Measurements from ENCODE around the gene ERP29.
"Not testable (repeated sequence)": the region's sequence is repeated elsewhere in the genome, so short reads cannot be mapped to it uniquely, and the experiment has no call there.

The ERP29 gene

GRCh38 chr12:112032292-112032691 lies 19.1 kb downstream of the ERP29 start:
- no peak overlapping the region for H3K27ac ChIP-seq
- H3K4me3 ChIP-seq (IDR thresholded peaks at IDR 0.05; ENCODE audit: insufficient read depth, low read depth, low read length), result no peak overlapping the region
- H3K4me2 ChIP-seq, result no peak overlapping the region
- no peaks in the 10 kb centered on the region for H3K27me3 ChIP-seq (ENCODE audit: insufficient read depth, low read depth)
- H3K9ac ChIP-seq, result no peak overlapping the region
- no peak for TF ChIP-seq CTCF (conservative IDR thresholded peaks at IDR 0.05; ENCODE audit: low read depth, low read length)
- peaks cover under 1% of the 10 kb centered on the region; the same call in 1 of the 2 replicates for H3K36me3 ChIP-seq (ENCODE audit: insufficient read depth)
- no peak overlapping the region for H2AFZ ChIP-seq (ENCODE audit: low read depth)
- no peaks in the 10 kb centered on the region for H4K20me1 ChIP-seq (ENCODE audit: insufficient read depth)
- no peaks in the 10 kb centered on the region for H3K79me2 ChIP-seq (ENCODE audit: insufficient read depth, low read depth)
- no peaks in the 10 kb centered on the region for H3K4me1 ChIP-seq (ENCODE audit: low read depth, poor library complexity, severe bottlenecking)

GRCh38 chr12:112035219-112035785 lies 22.1 kb downstream of the ERP29 start:
- no peak overlapping the region for H3K4me2 ChIP-seq
- H2AFZ ChIP-seq (ENCODE audit: low read depth), result no peak overlapping the region
- no peaks in the 10 kb centered on the region for H3K79me2 ChIP-seq (ENCODE audit: insufficient read depth, low read depth)
- no peaks in the 10 kb centered on the region for H3K4me1 ChIP-seq (ENCODE audit: low read depth, poor library complexity, severe bottlenecking)
- H3K27me3 ChIP-seq (ENCODE audit: insufficient read depth, low read depth), result no peaks in the 10 kb centered on the region
- no peak for TF ChIP-seq CTCF (conservative IDR thresholded peaks at IDR 0.05; ENCODE audit: low read depth, low read length)
- H4K20me1 ChIP-seq (ENCODE audit: insufficient read depth), result no peaks in the 10 kb centered on the region
- no peak overlapping the region for H3K27ac ChIP-seq
- H3K36me3 ChIP-seq (ENCODE audit: insufficient read depth), result peaks cover 3% of the 10 kb centered on the region; the same call in 1 of the 2 replicates
- H3K9ac ChIP-seq, result no peak overlapping the region
- H3K4me3 ChIP-seq (IDR thresholded peaks at IDR 0.05; ENCODE audit: insufficient read depth, low read depth, low read length), result no peak overlapping the region

DNA sequence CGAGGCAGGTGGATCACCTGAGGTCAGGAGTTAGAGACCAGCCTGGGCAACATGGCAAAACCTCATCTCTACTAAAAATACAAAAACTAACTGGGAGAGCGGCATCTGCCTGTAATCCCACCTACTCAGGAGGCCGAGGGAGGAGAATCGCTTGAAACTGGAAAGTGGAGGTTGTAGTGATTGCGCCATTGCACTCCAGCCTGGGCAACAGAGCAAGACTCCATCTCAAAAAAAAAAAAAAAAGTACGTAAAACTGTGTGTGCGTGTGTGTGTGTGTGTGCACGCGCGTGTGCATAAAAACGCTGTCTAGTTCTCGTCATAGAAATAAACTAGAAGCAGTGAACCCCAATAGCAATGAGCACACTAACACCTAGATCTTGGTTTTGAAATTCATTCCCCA lies 23.4 kb downstream of the ERP29 start:
- not testable (repeated sequence) for H3K4me3 ChIP-seq (IDR thresholded peaks at IDR 0.05; ENCODE audit: insufficient read depth, low read depth, low read length); H3K36me3 ChIP-seq (ENCODE audit: insufficient read depth)

DNA sequence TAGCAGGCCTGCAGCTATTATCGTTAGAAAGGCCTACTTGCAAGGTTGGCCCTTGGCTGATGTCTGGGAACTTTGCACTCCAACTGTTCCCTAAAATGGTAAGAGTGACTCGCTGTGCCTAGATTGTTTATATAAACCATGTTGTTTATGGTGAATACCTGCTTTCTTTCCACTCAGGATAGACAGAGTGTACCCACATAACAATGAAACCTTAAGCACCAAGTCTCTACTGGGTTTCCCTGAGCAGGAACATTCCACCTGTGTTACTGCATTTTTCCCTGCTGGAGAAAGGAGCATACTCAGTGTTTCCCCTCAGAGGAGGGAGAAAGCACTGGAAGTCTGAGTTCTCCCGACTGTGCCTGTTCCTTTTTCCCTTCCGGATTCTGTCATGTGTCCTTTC lies 32.8 kb downstream of the ERP29 start:
- H3K9ac ChIP-seq, result no peak overlapping the region
- no peak for TF ChIP-seq CTCF (conservative IDR thresholded peaks at IDR 0.05; ENCODE audit: low read depth, low read length)

More for the DNA sequence above, 23.4 kb downstream of the ERP29 start:
- H3K79me2 ChIP-seq (ENCODE audit: insufficient read depth, low read depth); H3K4me1 ChIP-seq (ENCODE audit: low read depth, poor library complexity, severe bottlenecking); H4K20me1 ChIP-seq (ENCODE audit: insufficient read depth); H3K27ac ChIP-seq; H3K9ac ChIP-seq; H3K4me2 ChIP-seq; H3K27me3 ChIP-seq (ENCODE audit: insufficient read depth, low read depth); H2AFZ ChIP-seq (ENCODE audit: low read depth): not testable (repeated sequence)

DNA sequence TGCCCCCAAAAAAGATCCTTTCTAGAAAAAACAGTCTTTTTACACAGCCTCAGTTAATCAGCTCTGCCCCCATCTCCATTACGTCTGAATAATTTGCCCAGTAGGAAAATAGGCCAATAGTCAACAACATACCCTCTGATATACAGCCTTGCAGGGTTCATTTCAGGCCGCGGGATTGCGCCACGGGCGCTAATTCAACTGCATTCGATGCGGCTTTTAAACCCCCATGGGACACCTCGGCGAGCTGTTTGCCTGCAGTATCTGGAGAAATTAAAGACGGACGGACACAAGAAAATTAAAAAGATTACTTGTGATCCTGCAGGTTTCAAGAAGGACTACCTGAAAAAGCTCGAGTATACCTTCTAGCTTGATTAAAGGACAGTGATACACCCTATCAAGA lies 36.1 kb downstream of the ERP29 start:
- H3K4me2 ChIP-seq, result no peak overlapping the region
- no peak overlapping the region for H3K27ac ChIP-seq
- H3K79me2 ChIP-seq (ENCODE audit: insufficient read depth, low read depth), result no peaks in the 10 kb centered on the region
- no peaks in the 10 kb centered on the region for H4K20me1 ChIP-seq (ENCODE audit: insufficient read depth)
- no peak for TF ChIP-seq CTCF (conservative IDR thresholded peaks at IDR 0.05; ENCODE audit: low read depth, low read length)
- no peaks in the 10 kb centered on the region for H3K4me1 ChIP-seq (ENCODE audit: low read depth, poor library complexity, severe bottlenecking)
- no peaks in the 10 kb centered on the region for H3K27me3 ChIP-seq (ENCODE audit: insufficient read depth, low read depth)
- no peaks in the 10 kb centered on the region; the same call in 1 of the 2 replicates for H3K36me3 ChIP-seq (ENCODE audit: insufficient read depth)
- H3K9ac ChIP-seq, result no peak overlapping the region
- H3K4me3 ChIP-seq (IDR thresholded peaks at IDR 0.05; ENCODE audit: insufficient read depth, low read depth, low read length), result no peak overlapping the region
- no peak overlapping the region for H2AFZ ChIP-seq (ENCODE audit: low read depth)

More for the DNA sequence above, 32.8 kb downstream of the ERP29 start:
- no peaks in the 10 kb centered on the region for H4K20me1 ChIP-seq (ENCODE audit: insufficient read depth)
- no peaks in the 10 kb centered on the region for H3K79me2 ChIP-seq (ENCODE audit: insufficient read depth, low read depth)
- no peaks in the 10 kb centered on the region for H3K4me1 ChIP-seq (ENCODE audit: low read depth, poor library complexity, severe bottlenecking)
- no peak overlapping the region for H3K27ac ChIP-seq
- H3K4me3 ChIP-seq (IDR thresholded peaks at IDR 0.05; ENCODE audit: insufficient read depth, low read depth, low read length), result no peak overlapping the region
- H2AFZ ChIP-seq (ENCODE audit: low read depth), result no peak overlapping the region
- H3K27me3 ChIP-seq (ENCODE audit: insufficient read depth, low read depth), result no peaks in the 10 kb centered on the region
- H3K4me2 ChIP-seq, result no peak overlapping the region
- H3K36me3 ChIP-seq (ENCODE audit: insufficient read depth), result peaks cover 4% of the 10 kb centered on the region; the same call in 1 of the 2 replicates
